Central memory CD8-positive, alpha-beta T cell (primary cell): ENCODE data around the gene NLRP10.
"Not testable (repeated sequence)": the region's sequence is repeated elsewhere in the genome, so short reads cannot be mapped to it uniquely, and the experiment has no call there.

ENCODE experiments used
- ATAC-seq: fragments of 150-1000 bp; cut with Tn5 transposase; replicated peaks from 2 replicates; pipeline ENCODE4 v1.10.0; 2022; ENCODE audit warnings: mild to moderate bottlenecking, moderate FRiP score, moderate number of reproducible peaks; ENCODE audit not compliant: poor library complexity, severe bottlenecking; ENCODE audit errors: extremely low read depth
- DNase-seq, 2 donors: peaks; one replicate each; pipeline ENCODE4 v3.0.0; 2021; ENCODE audit warnings: low spot score in 2 of 2
- H3K27ac Mint-ChIP-seq: one replicate; pipeline ENCODE4 v1.8.0; 2022; ENCODE audit warnings: low read depth, mild to moderate bottlenecking, moderate library complexity, mixed read lengths
- H3K27me3 Mint-ChIP-seq: one replicate; pipeline ENCODE4 v1.8.0; 2022; ENCODE audit warnings: mixed read lengths
- H3K36me3 Mint-ChIP-seq: one replicate; pipeline ENCODE4 v1.8.0; 2022; ENCODE audit warnings: mild to moderate bottlenecking, moderate library complexity, mixed read lengths; ENCODE audit not compliant: insufficient read depth
- H3K4me1 Mint-ChIP-seq: one replicate; pipeline ENCODE4 v1.8.0; 2022; ENCODE audit warnings: mixed read lengths
- H3K4me3 Mint-ChIP-seq: one replicate; pipeline ENCODE4 v1.8.0; 2022; ENCODE audit warnings: mild to moderate bottlenecking, moderate library complexity, mixed read lengths
- H3K9me3 Mint-ChIP-seq: one replicate; pipeline ENCODE4 v1.8.0; 2022; ENCODE audit warnings: mixed read lengths

NLRP10 gene

GRCh38 chr11:7994581-7995278, 29.5 kb upstream of the NLRP10 start:
- peaks cover 63% of the 10 kb centered on the region for H3K36me3 Mint-ChIP-seq

GRCh38 chr11:7987560-7987883, 22.3 kb upstream of the NLRP10 start:
- Mint-ChIP-seq H3K4me3 (peak overlapping the region; percentile 95), H3K4me1 (peaks cover 41% of the 10 kb centered on the region), H3K27ac (peak overlapping the region; percentile 96), H3K36me3 (peaks cover 20% of the 10 kb centered on the region)
- peak; percentile 4 for ATAC-seq
- DNase-seq, H3K27me3 Mint-ChIP-seq, H3K9me3 Mint-ChIP-seq: not testable (repeated sequence)

More at GRCh38 chr11:7994581-7995278, 29.5 kb upstream of the NLRP10 start:
- Mint-ChIP-seq H3K4me1 (peaks cover 15% of the 10 kb centered on the region), H3K4me3 (no peak overlapping the region), H3K27ac (peak overlapping the region; percentile 56), H3K27me3 (no peaks in the 10 kb centered on the region), H3K9me3 (no peaks in the 10 kb centered on the region)
- ATAC-seq (no peak), DNase-seq (no peak)

- no peaks in the 10 kb centered on the region for H3K9me3 Mint-ChIP-seq
- H3K27ac Mint-ChIP-seq: peak within 1 kb of the TSS; percentile 96
- peaks cover 14% of the 10 kb centered on the region for H3K36me3 Mint-ChIP-seq
- DNase-seq (peak; percentile 78 to 93), ATAC-seq (peak; percentile 99)
- H3K27me3 Mint-ChIP-seq: no peaks in the 10 kb centered on the region
- peak within 1 kb of the TSS; percentile 95 for H3K4me3 Mint-ChIP-seq
- H3K4me1 Mint-ChIP-seq: peaks cover 41% of the 10 kb centered on the region
These were observed 21.7 kb upstream of the NLRP10 start, which contains the start of gene EIF3F for GRCh38 chr11:7986768-7987559. TSS of gene EIF3F (plus strand) at chr11:7987337. CDS start at chr11:7987353, 16 bp downstream.

- ATAC-seq (no peak), DNase-seq (no peak)
- no peaks in the 10 kb centered on the region for H3K27me3 Mint-ChIP-seq
- no peaks in the 10 kb centered on the region for H3K9me3 Mint-ChIP-seq
- no peak overlapping the region for H3K4me3 Mint-ChIP-seq
- peaks cover 7% of the 10 kb centered on the region for H3K36me3 Mint-ChIP-seq
- H3K27ac Mint-ChIP-seq: no peak overlapping the region
- H3K4me1 Mint-ChIP-seq: peaks cover 20% of the 10 kb centered on the region
These were observed 18.8 kb upstream of the NLRP10 start for GRCh38 chr11:7983832-7984590.

GRCh38 chr11:7982582-7983119, 17.4 kb upstream of the NLRP10 start:
- no peak for DNase-seq
- no peak overlapping the region for H3K27ac Mint-ChIP-seq
- peaks cover 2% of the 10 kb centered on the region for H3K36me3 Mint-ChIP-seq
- H3K9me3 Mint-ChIP-seq: no peaks in the 10 kb centered on the region
- H3K4me3 Mint-ChIP-seq: no peak overlapping the region
- H3K4me1 Mint-ChIP-seq: peaks cover 13% of the 10 kb centered on the region
- H3K27me3 Mint-ChIP-seq: no peaks in the 10 kb centered on the region
- ATAC-seq: no peak

- Mint-ChIP-seq H3K27me3 (no peaks in the 10 kb centered on the region), H3K27ac (no peak overlapping the region), H3K9me3 (no peaks in the 10 kb centered on the region), H3K4me1 (peaks cover 6% of the 10 kb centered on the region), H3K4me3 (no peak overlapping the region), H3K36me3 (no peaks in the 10 kb centered on the region)
- ATAC-seq: no peak
- DNase-seq: no peak
These were observed 16.4 kb upstream of the NLRP10 start for GRCh38 chr11:7981619-7982157.

- H3K4me3 Mint-ChIP-seq: no peak overlapping the region
- ATAC-seq (no peak), DNase-seq (no peak)
- H3K36me3 Mint-ChIP-seq: no peaks in the 10 kb centered on the region
- H3K4me1 Mint-ChIP-seq: no peaks in the 10 kb centered on the region
- peaks cover 16% of the 10 kb centered on the region for H3K27me3 Mint-ChIP-seq
- no peak overlapping the region for H3K27ac Mint-ChIP-seq
- no peaks in the 10 kb centered on the region for H3K9me3 Mint-ChIP-seq
These were observed 12.1 kb upstream of the NLRP10 start for GRCh38 chr11:7977232-7977917.

- Mint-ChIP-seq H3K9me3 (no peaks in the 10 kb centered on the region), H3K27ac (peak overlapping the region; percentile 36), H3K27me3 (peaks cover 16% of the 10 kb centered on the region), H3K4me3 (no peak overlapping the region), H3K36me3 (no peaks in the 10 kb centered on the region), H3K4me1 (no peaks in the 10 kb centered on the region)
- DNase-seq (no peak), ATAC-seq (no peak)
These were observed 9.4 kb upstream of the NLRP10 start for GRCh38 chr11:7974668-7975067.

GRCh38 chr11:7973011-7973410, 7.8 kb upstream of the NLRP10 start:
- H3K9me3 Mint-ChIP-seq: no peaks in the 10 kb centered on the region
- H3K4me1 Mint-ChIP-seq: no peaks in the 10 kb centered on the region
- ATAC-seq (no peak), DNase-seq (no peak)
- H3K4me3 Mint-ChIP-seq: no peak overlapping the region
- H3K36me3 Mint-ChIP-seq: no peaks in the 10 kb centered on the region
- H3K27ac Mint-ChIP-seq: no peak overlapping the region
- peaks cover 29% of the 10 kb centered on the region for H3K27me3 Mint-ChIP-seq

GRCh38 chr11:7971846-7972245, 6.6 kb upstream of the NLRP10 start:
- H3K27me3 Mint-ChIP-seq: peaks cover 41% of the 10 kb centered on the region
- H3K27ac Mint-ChIP-seq: no peak overlapping the region
- no peaks in the 10 kb centered on the region for H3K9me3 Mint-ChIP-seq
- no peak overlapping the region for H3K4me3 Mint-ChIP-seq
- no peaks in the 10 kb centered on the region for H3K4me1 Mint-ChIP-seq
- ATAC-seq (no peak), DNase-seq (no peak)
- no peaks in the 10 kb centered on the region for H3K36me3 Mint-ChIP-seq

- H3K4me1 Mint-ChIP-seq: no peaks in the 10 kb centered on the region
- no peaks in the 10 kb centered on the region for H3K36me3 Mint-ChIP-seq
- no peak overlapping the region for H3K27ac Mint-ChIP-seq
- peaks cover 54% of the 10 kb centered on the region for H3K27me3 Mint-ChIP-seq
- DNase-seq (no peak), ATAC-seq (no peak)
- no peaks in the 10 kb centered on the region for H3K9me3 Mint-ChIP-seq
- H3K4me3 Mint-ChIP-seq: no peak overlapping the region
These were observed 4.8 kb upstream of the NLRP10 start for GRCh38 chr11:7969756-7970646.
